ENCODE results near the gene DCDC1.

Gene DCDC1

GRCh38 chr11:31102316-31102715 is 267.2 kb downstream of the DCDC1 start:
- DNase-seq: no peak

GRCh38 chr11:31096191-31096805 is 273.2 kb downstream of the DCDC1 start:
- peak; percentile 16 for DNase-seq

- DNase-seq: peak; percentile 2
Observed at GRCh38 chr11:31092638-31093037, 276.9 kb downstream of the DCDC1 start.

GRCh38 chr11:31089117-31089516 is 280.4 kb downstream of the DCDC1 start:
- DNase-seq: no peak

GRCh38 chr11:31069447-31070205 is 299.9 kb downstream of the DCDC1 start:
- DNase-seq: no peak

- DNase-seq: no peak
Observed at GRCh38 chr11:31060880-31061279, 308.7 kb downstream of the DCDC1 start.

- DNase-seq: no peak
Observed at GRCh38 chr11:31059529-31059928, 310.0 kb downstream of the DCDC1 start.

GRCh38 chr11:31050061-31050765 is 319.3 kb downstream of the DCDC1 start:
- DNase-seq: no peak

GRCh38 chr11:31045335-31045734 is 324.2 kb downstream of the DCDC1 start:
- DNase-seq: no peak

GRCh38 chr11:31030138-31030792 is 339.3 kb downstream of the DCDC1 start:
- DNase-seq: no peak

- DNase-seq: no peak
Observed at GRCh38 chr11:31026315-31026714, 343.2 kb downstream of the DCDC1 start.

GRCh38 chr11:31022080-31022479 is 347.5 kb downstream of the DCDC1 start:
- DNase-seq: no peak

GRCh38 chr11:31019786-31020185 is 349.8 kb downstream of the DCDC1 start:
- no peak for DNase-seq

GRCh38 chr11:31005202-31005601 is 364.3 kb downstream of the DCDC1 start:
- DNase-seq: no peak

- no peak for DNase-seq
Observed at GRCh38 chr11:31001427-31001826, 368.1 kb downstream of the DCDC1 start.

GRCh38 chr11:31000381-31000780 is 369.2 kb downstream of the DCDC1 start:
- DNase-seq: no peak

GRCh38 chr11:30992513-30992849 is 377.1 kb downstream of the DCDC1 start:
- peak; percentile 7 for DNase-seq

- no peak for DNase-seq
Observed at GRCh38 chr11:30991802-30992512, 377.6 kb downstream of the DCDC1 start.

- no peak for DNase-seq
Observed at GRCh38 chr11:30991376-30991775, 378.2 kb downstream of the DCDC1 start.

GRCh38 chr11:30990625-30991296 is 378.8 kb downstream of the DCDC1 start:
- DNase-seq: no peak

- no peak for DNase-seq
Observed at GRCh38 chr11:30987819-30988218, 381.7 kb downstream of the DCDC1 start.

GRCh38 chr11:30985536-30985935 is 384.0 kb downstream of the DCDC1 start:
- DNase-seq: no peak

Data from activated CD4-positive, alpha-beta T cell treated with anti-CD3 and anti-CD28 coated beads, Interleukin-2, amount 50 U/mL, for 16 hours (primary cell).